NCI-H2081 (cell line): ENCODE measurements around the gene CD83.

Source experiments
- DNase-seq, 2 experiments: peaks; one replicate each; lab custom pipeline; 2025; lab: John Stamatoyannopoulos, UW

Gene CD83

GRCh38 chr6:14091339-14091978 is 26.1 kb upstream of the CD83 start:
- DNase-seq = no peak

- DNase-seq = no peak
Measured at GRCh38 chr6:14092316-14092715, 25.3 kb upstream of the CD83 start.

- peak in 1 of 2 experiments; percentile 50 for DNase-seq
Measured at GRCh38 chr6:14092838-14093789, 24.5 kb upstream of the CD83 start.

GRCh38 chr6:14094721-14095120 is 22.9 kb upstream of the CD83 start:
- no peak for DNase-seq

- no peak for DNase-seq
Measured at GRCh38 chr6:14095437-14095836, 22.1 kb upstream of the CD83 start.

- no peak for DNase-seq
Measured at GRCh38 chr6:14100138-14100537, 17.4 kb upstream of the CD83 start.

GRCh38 chr6:14100966-14101365 is 16.6 kb upstream of the CD83 start:
- no peak for DNase-seq

- no peak for DNase-seq
Measured at GRCh38 chr6:14102383-14102782, 15.2 kb upstream of the CD83 start.

GRCh38 chr6:14105547-14105946 is 12.0 kb upstream of the CD83 start:
- no peak for DNase-seq

- DNase-seq = no peak
Measured at GRCh38 chr6:14107000-14107399, 10.6 kb upstream of the CD83 start.

- DNase-seq = no peak
Measured at GRCh38 chr6:14107711-14108494, 9.7 kb upstream of the CD83 start.

GRCh38 chr6:14108571-14109410 is 8.8 kb upstream of the CD83 start:
- DNase-seq = no peak

- no peak for DNase-seq
Measured at GRCh38 chr6:14109411-14109826, 8.2 kb upstream of the CD83 start.

GRCh38 chr6:14110001-14110818 is 7.4 kb upstream of the CD83 start:
- no peak for DNase-seq

GRCh38 chr6:14113976-14114375 is 3.6 kb upstream of the CD83 start:
- DNase-seq = no peak

GRCh38 chr6:14118091-14118439 is 493 bp downstream of the CD83 start:
- no peak for DNase-seq

- no peak for DNase-seq
Measured at GRCh38 chr6:14118446-14118845, 874 bp downstream of the CD83 start.

GRCh38 chr6:14119784-14120183 is 2.2 kb downstream of the CD83 start:
- no peak for DNase-seq

- no peak for DNase-seq
Measured at GRCh38 chr6:14120546-14120945, 3.0 kb downstream of the CD83 start.

GRCh38 chr6:14121936-14122344 is 4.4 kb downstream of the CD83 start:
- no peak for DNase-seq
